Neural progenitor cell (in vitro differentiated cells): ENCODE measurements around the gene PARD3B.

Experiments used
- CTCF ChIP-seq: fragments of 200-600 bp; sonication (generic); IDR thresholded peaks from 2 replicates; pipeline ENCODE4 v1.5.1; 2017; ENCODE audit warnings: antibody characterized with exemption, mild to moderate bottlenecking
- EZH2 ChIP-seq: fragments of 200-600 bp; sonication (generic); IDR thresholded peaks from 2 replicates; pipeline ENCODE4 v1.6.1; 2017; ENCODE audit warnings: antibody characterized with exemption, mild to moderate bottlenecking, moderate library complexity
- EZH2phosphoT487 ChIP-seq: fragments of 200-600 bp; sonication (generic); IDR thresholded peaks from 2 replicates; pipeline ENCODE4 v1.6.1; 2017; ENCODE audit warnings: antibody characterized with exemption

GRCh38 chr2:204561771-204562170 is 16.5 kb downstream of the PARD3B start:
- TF ChIP-seq CTCF (no peak), EZH2 (no peak), EZH2phosphoT487 (no peak)
